CD4-positive, alpha-beta T cell treated with Interleukin-15 for 1 hour (primary cell): ENCODE measurements around the gene TAS2R60.
"Not testable (repeated sequence)": the region's sequence is repeated elsewhere in the genome, so short reads cannot be mapped to it uniquely, and the experiment has no call there.

Experiments used
- DNase-seq: peaks from one replicate; pipeline ENCODE4 v3.0.0-alpha.2; 2020

The TAS2R60 gene

GRCh38 chr7:143411976-143412708 is 31.1 kb upstream of the TAS2R60 start:
- DNase-seq: no peak

GRCh38 chr7:143413123-143413522 is 30.1 kb upstream of the TAS2R60 start:
- DNase-seq: no peak

- DNase-seq: not testable (repeated sequence)
Measured at GRCh38 chr7:143415209-143415608, 28.0 kb upstream of the TAS2R60 start.

- no peak for DNase-seq
Measured at GRCh38 chr7:143415742-143416397, 27.4 kb upstream of the TAS2R60 start.

GRCh38 chr7:143416565-143417149 is 26.6 kb upstream of the TAS2R60 start:
- no peak for DNase-seq

GRCh38 chr7:143417734-143418383 is 25.4 kb upstream of the TAS2R60 start:
- DNase-seq: no peak

GRCh38 chr7:143418681-143419458 is 24.4 kb upstream of the TAS2R60 start:
- no peak for DNase-seq

- no peak for DNase-seq
Measured at GRCh38 chr7:143419880-143420279, 23.4 kb upstream of the TAS2R60 start.

GRCh38 chr7:143420624-143421023 is 22.6 kb upstream of the TAS2R60 start:
- DNase-seq: not testable (repeated sequence)

- no peak for DNase-seq
Measured at GRCh38 chr7:143422033-143422432, 21.2 kb upstream of the TAS2R60 start.

GRCh38 chr7:143424476-143424875 is 18.8 kb upstream of the TAS2R60 start:
- DNase-seq: not testable (repeated sequence)

GRCh38 chr7:143426479-143427142 is 16.6 kb upstream of the TAS2R60 start:
- DNase-seq: no peak

GRCh38 chr7:143429770-143430698 is 13.2 kb upstream of the TAS2R60 start:
- no peak for DNase-seq

GRCh38 chr7:143431109-143431508 is 12.1 kb upstream of the TAS2R60 start:
- no peak for DNase-seq

GRCh38 chr7:143433759-143434158 is 9.5 kb upstream of the TAS2R60 start:
- DNase-seq: no peak

GRCh38 chr7:143434660-143435059 is 8.6 kb upstream of the TAS2R60 start:
- DNase-seq: no peak

GRCh38 chr7:143435266-143435665 is 8.0 kb upstream of the TAS2R60 start:
- no peak for DNase-seq

GRCh38 chr7:143436325-143436946 is 6.8 kb upstream of the TAS2R60 start:
- no peak for DNase-seq

GRCh38 chr7:143437578-143437977 is 5.7 kb upstream of the TAS2R60 start:
- no peak for DNase-seq

- no peak for DNase-seq
Measured at GRCh38 chr7:143439866-143440265, 3.4 kb upstream of the TAS2R60 start.
